ENCODE measurements around the gene SGIP1. TPM values are rescaled to one million over a fixed set of nuclear protein-coding genes. Genes with fewer than 3 reads are reported as not detected.
A peak's percentile ranks its signal among the peaks of the same experiment; 100 is the strongest.

SGIP1 gene
- polyA plus RNA-seq, 3 donors: not detected

DNA sequence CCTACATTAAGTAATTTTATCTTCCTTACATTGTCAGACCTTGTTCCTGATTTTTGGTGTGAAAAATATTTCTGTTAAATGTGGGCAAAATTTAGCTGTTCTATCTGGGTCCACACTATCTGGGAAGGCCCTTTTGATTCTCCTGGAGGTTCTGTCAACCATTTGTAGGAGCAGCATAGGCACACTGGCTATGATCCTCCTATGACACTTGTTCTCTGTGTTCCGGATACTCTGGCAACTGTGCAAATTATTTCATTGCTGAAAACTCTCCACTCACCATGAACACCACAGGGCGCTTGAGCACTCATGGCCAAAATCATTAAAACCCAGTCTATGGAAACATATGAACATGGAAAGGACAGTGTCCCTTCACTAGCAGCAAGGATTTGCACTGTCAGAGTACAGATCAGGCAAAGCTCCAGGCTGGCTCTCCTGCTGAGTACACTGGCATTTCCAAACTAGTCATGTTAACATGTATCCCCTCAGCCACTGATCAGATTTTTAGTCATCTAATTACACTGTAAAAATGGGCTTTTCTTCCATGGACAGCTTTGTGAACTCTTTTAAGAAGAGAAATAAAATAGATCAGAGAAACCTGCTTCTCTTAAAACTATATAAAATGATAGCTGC lies 43.9 kb upstream of the SGIP1 start:
- H3K36me3 ChIP-seq (replicated peaks in 1 of 2; ENCODE audit: control insufficient read depth in 1 of 2, insufficient read depth in 2 of 2, low read length in 2 of 2): no peaks in the 10 kb centered on the region
- H2AFZ ChIP-seq (ENCODE audit: insufficient read depth, low read depth, low read length, poor library complexity, severe bottlenecking): peak overlapping the region; percentile 3
- Mint-ChIP-seq H3K4me3 (peak overlapping the region in 1 of 2 donors; percentile 6), H3K27ac (peak overlapping the region in 4 of 7 donors; percentile 18 to 56 (median 38)), H3K27me3 (ENCODE audit: low read depth in 3 of 3) (no peaks in the 10 kb centered on the region), H3K9me3 (no peaks in the 10 kb centered on the region), H3K4me1 (peaks cover 14% of the 10 kb centered on the region), H3K36me3 (no peaks in the 10 kb centered on the region)
- H3K27me3 ChIP-seq (ENCODE audit: control insufficient read depth in 2 of 2, insufficient read depth in 2 of 2, low read length in 2 of 2): no peaks in the 10 kb centered on the region
- 100% methylated on average over 1 of the region's 2 CpGs for WGBS (ENCODE audit: insufficient coverage)
- intact Hi-C loops (cut with micrococcal nuclease): no loop called here
- no peak overlapping the region for H3K4me3 ChIP-seq (replicated peaks in 1 of 3; ENCODE audit: low read depth in 2 of 3, low read length in 3 of 3)
- peak overlapping the region in 1 of 2 donors; percentile 38 for H3K27ac ChIP-seq (ENCODE audit: low read depth in 1 of 2, low read length in 2 of 2)
- H3K9me3 ChIP-seq (replicated peaks in 1 of 2; ENCODE audit: control insufficient read depth in 1 of 2, insufficient read depth in 1 of 2, low read length in 2 of 2): no peaks in the 10 kb centered on the region
- H3K9ac ChIP-seq (ENCODE audit: insufficient read depth, low read length, poor library complexity, severe bottlenecking): no peak overlapping the region
- DNase-seq: peak in 1 of 3 donors; percentile 37
- H3K4me1 ChIP-seq (ENCODE audit: control insufficient read depth in 1 of 2, insufficient read depth in 2 of 2, low read length in 2 of 2): peaks cover 6 to 20% of the 10 kb centered on the region in 2 donors
- peak overlapping the region; percentile 26 for H3K4me2 ChIP-seq (replicated peaks; ENCODE audit: extremely low read depth, low read length, poor library complexity, severe bottlenecking)
- H3K79me2 ChIP-seq (ENCODE audit: insufficient read depth, low read length): no peaks in the 10 kb centered on the region
- no peaks in the 10 kb centered on the region for H4K20me1 ChIP-seq (ENCODE audit: insufficient read depth, low read length)
- TF ChIP-seq, protein P1, sequence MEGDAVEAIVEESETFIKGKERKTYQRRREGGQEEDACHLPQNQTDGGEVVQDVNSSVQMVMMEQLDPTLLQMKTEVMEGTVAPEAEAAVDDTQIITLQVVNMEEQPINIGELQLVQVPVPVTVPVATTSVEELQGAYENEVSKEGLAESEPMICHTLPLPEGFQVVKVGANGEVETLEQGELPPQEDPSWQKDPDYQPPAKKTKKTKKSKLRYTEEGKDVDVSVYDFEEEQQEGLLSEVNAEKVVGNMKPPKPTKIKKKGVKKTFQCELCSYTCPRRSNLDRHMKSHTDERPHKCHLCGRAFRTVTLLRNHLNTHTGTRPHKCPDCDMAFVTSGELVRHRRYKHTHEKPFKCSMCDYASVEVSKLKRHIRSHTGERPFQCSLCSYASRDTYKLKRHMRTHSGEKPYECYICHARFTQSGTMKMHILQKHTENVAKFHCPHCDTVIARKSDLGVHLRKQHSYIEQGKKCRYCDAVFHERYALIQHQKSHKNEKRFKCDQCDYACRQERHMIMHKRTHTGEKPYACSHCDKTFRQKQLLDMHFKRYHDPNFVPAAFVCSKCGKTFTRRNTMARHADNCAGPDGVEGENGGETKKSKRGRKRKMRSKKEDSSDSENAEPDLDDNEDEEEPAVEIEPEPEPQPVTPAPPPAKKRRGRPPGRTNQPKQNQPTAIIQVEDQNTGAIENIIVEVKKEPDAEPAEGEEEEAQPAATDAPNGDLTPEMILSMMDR (IDR thresholded peaks at IDR 0.05): no peak

DNA sequence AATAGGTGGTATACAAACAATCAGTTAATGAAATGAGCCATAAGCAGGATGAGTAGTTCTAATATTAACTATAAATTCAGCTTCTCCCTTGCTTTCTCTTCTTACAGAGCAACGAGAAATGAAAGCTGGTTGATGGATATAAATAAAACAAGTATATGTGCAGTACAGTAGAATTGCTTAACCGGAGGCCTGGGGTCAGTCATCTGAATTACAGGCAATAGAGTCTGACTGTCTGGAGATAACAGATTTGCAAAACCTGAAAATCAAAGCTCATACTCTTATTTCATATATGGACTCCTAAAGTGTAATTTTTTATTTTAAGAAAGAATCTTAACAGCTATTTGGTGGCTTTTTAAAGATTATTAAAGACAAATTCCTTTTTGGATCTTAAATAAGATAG lies 43.1 kb upstream of the SGIP1 start:
- peaks cover 14% of the 10 kb centered on the region for H3K4me1 Mint-ChIP-seq
- peaks cover 6 to 20% of the 10 kb centered on the region in 2 donors for H3K4me1 ChIP-seq (ENCODE audit: control insufficient read depth in 1 of 2, insufficient read depth in 2 of 2, low read length in 2 of 2)
- intact Hi-C loops (cut with micrococcal nuclease): no loop called here
- H2AFZ ChIP-seq (ENCODE audit: insufficient read depth, low read depth, low read length, poor library complexity, severe bottlenecking): no peak overlapping the region
- H3K36me3 Mint-ChIP-seq: no peaks in the 10 kb centered on the region
- peak overlapping the region in 1 of 7 donors; percentile 18 for H3K27ac Mint-ChIP-seq
- no peaks in the 10 kb centered on the region for H3K9me3 ChIP-seq (replicated peaks in 1 of 2; ENCODE audit: control insufficient read depth in 1 of 2, insufficient read depth in 1 of 2, low read length in 2 of 2)
- H4K20me1 ChIP-seq (ENCODE audit: insufficient read depth, low read length): no peaks in the 10 kb centered on the region
- peak in 2 of 3 donors; percentile 1 to 64 for DNase-seq
- peak overlapping the region in 1 of 2 donors; percentile 38 for H3K27ac ChIP-seq (ENCODE audit: low read depth in 1 of 2, low read length in 2 of 2)
- no peaks in the 10 kb centered on the region for H3K27me3 ChIP-seq (ENCODE audit: control insufficient read depth in 2 of 2, insufficient read depth in 2 of 2, low read length in 2 of 2)
- no peaks in the 10 kb centered on the region for H3K27me3 Mint-ChIP-seq (ENCODE audit: low read depth in 3 of 3)
- H3K79me2 ChIP-seq (ENCODE audit: insufficient read depth, low read length): no peaks in the 10 kb centered on the region
- H3K9ac ChIP-seq (ENCODE audit: insufficient read depth, low read length, poor library complexity, severe bottlenecking): no peak overlapping the region
- H3K4me3 ChIP-seq (replicated peaks in 1 of 3; ENCODE audit: low read depth in 2 of 3, low read length in 3 of 3): no peak overlapping the region
- TF ChIP-seq, protein P1 (IDR thresholded peaks at IDR 0.05): no peak
- no peak overlapping the region for H3K4me3 Mint-ChIP-seq
- no peaks in the 10 kb centered on the region for H3K9me3 Mint-ChIP-seq
- H3K36me3 ChIP-seq (replicated peaks in 1 of 2; ENCODE audit: control insufficient read depth in 1 of 2, insufficient read depth in 2 of 2, low read length in 2 of 2): no peaks in the 10 kb centered on the region
- WGBS (ENCODE audit: insufficient coverage): no CpG with 5 or more reads among the region's 2 CpGs
- peak overlapping the region; percentile 26 for H3K4me2 ChIP-seq (replicated peaks; ENCODE audit: extremely low read depth, low read length, poor library complexity, severe bottlenecking)

Measured in CD14-positive monocyte (primary cell).